GOT3 (cell line): ENCODE measurements around the gene MSX1.

Source experiments
- DNase-seq: peaks from one replicate; lab custom pipeline; 2025; ENCODE audit warnings: mixed read lengths; lab: John Stamatoyannopoulos, UW

The MSX1 gene

DNA sequence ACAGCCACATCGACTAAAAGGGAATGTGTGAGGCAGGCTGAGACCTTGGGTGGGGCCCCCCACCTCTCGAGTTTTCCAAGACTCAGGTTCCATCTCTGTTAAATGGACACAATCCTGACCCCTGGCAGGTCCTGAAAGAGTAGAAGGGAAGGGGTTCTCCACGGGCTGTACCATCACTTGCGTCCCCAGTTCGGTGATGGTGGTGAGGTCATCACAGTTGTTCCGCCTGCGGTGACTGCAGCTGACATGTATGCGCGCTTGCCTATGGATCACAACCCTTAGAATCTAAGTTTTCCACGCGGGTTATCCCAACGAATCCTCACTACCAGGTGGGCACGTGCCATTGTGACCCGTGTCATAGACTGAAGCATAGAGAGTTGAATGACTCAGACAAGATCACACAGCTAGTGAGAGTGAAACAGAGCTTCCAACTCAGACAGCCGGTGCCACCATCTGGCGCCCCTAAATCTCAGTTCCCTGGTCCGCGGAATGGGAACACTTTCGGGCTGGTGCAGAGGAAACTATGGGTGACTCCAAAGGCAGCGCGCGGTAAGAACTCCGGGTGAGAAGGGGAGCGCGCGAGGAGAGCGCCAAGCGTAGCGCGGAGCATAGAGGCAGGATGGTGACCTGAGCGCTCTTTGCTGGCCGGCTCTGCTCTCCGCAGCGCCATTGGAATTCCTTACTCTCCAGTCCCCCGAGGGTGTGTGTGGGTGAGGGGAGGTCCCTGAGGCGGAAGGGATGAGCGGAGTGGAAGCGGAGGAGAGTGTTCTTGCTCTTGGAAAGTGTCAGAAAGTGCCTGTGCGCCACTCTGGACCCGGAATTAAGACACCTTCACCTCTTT is 10.5 kb downstream of the MSX1 start:
- no peak for DNase-seq

DNA sequence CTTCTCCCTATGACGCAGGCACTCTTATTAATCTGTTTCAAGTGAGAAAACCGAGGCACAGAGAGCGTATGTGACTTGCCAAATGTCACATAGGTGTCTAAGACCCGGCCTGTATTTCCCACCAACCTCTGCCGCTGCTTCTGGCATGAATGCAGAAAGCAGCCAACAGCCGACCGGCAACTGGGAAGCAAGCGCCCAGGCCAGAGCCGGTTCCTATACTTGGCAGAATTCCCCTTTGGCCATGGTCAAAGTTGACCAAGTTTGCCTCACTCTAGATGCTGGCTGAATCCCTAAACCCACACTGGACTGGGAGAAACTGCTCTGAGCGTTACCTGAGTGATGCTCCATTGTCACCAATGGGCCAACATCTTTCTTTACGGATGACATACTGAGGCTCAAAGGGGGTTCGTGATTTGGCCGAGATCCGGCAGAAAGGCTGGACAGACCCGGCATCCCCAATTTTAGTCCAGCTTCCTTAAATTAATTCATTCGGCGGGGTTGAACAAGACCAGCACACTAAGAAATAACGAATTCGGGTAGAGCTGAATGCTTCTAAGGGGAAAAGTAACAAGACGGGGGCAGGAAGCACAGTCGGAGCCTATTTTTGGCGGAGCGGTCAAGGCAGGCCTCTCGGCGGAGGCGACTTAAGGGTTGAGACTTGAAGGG is 11.2 kb downstream of the MSX1 start:
- no peak for DNase-seq

DNA sequence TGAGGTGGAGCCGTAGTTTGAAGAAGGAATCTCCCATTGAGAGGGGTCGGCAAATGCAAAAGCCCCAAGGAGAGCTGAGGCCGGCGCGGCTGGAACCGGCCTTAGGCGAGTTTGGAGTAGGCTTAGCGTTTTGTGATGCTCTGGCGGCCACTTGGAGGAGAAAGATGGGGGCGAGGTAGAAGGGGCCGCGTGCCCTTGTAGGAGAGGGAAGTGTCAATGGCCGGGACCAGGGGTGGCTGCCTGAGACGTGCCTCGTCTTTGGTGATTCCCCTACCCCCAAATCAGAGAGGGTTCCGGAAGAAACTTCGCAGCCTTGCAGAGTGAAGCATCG is 11.7 kb downstream of the MSX1 start:
- no peak for DNase-seq

DNA sequence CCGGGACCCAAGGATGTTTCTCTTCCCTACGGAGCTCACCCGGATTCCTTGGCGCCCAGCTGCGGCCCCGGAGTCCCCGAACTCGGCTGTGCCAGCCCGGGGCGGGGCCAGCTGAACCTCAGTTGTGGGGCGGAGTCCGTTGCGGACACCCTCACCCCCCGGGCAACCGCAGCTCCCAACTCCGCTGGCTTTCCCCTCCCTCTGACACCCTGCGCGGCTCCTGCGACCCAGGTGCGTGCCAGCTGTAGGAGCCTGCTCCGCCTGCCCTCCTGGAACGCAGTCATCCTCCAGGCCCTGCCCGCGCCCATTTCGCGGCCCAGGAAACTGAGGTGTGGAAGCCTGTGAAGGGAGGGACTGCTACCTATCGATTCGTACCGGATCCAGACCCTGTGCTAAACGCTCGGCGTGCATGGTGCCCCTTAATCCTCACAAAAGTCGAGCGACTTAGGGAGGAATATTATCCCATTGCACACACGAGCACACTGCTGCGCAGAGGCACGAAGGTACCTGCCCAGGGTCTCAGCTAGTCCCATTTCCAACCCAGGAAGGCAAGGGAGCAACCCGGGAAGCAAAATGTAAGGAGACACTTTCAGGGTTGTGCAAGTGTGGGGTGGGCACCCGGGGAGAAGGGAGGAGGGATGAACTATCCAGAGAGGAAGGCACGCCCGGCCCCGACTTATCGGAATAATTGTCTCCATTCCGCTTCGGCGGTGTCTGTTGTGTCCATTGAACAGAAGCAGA is 12.3 kb downstream of the MSX1 start:
- no peak for DNase-seq

DNA sequence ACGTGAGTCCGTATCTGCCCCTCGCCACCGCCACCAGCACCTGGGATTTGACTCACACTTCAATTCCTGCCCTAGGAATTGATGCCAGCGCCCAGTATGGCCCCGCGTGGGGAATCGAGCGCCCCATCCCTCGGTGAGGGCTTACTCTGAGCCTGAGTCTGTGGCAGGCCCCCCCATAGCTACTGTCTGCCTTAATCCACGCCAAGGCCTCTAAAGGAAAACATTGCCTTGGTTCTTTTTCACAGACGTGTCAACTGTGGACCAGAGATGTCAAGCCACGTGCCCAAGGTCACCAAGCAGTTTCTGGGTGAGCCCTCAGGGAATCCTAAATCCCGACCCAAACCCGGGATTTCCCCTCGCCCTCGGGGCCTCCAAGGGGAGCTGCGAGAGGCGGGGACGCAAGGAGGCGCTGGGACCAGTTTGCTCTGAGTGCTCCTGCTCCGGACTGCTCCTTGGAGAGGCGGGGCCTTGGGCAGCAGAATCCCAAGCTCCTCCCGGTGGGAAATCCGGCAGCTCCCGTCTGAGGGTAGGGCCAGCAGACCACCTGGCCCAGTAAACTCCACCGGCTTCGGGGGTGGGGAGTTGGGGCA is 12.9 kb downstream of the MSX1 start:
- DNase-seq = no peak

DNA sequence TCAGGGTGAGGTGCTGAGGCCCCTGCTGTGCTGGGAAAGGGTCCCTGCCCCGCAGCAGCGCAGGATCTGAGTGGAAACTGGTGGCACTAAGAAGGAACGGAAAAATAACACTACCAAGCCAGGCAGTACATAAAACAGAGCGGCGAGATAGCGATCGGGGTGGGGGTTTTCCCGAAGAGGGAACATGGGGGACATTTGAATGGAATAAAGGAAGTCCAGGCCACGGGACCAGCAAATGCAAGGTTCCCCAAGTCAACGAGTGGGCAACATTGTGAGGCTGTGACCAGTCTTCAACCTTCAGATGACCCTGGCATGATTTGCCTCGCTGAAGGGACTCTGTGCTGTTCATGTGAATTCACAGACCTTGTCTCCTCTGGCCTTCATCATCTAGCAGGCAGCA is 13.7 kb downstream of the MSX1 start:
- DNase-seq = no peak

DNA sequence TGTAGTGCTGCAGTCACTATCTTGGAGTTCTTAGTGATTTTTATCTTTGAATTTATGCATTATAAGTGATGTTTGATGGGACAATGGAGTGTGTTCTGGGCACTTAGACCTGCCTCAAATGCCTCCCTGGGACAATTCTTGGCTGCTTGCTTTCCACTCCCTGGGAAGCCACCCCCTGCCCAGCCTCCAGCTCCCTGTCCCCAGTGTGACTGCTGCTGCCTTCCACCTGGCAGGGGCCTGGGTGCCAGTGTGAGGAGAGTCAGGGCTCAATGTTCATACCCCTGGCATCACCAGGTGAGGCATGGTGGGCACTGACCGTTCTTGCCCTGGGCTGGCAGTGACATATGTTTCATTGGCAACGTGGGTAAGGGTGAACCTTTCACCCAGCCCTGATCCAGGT is 14.8 kb downstream of the MSX1 start:
- DNase-seq = no peak

DNA sequence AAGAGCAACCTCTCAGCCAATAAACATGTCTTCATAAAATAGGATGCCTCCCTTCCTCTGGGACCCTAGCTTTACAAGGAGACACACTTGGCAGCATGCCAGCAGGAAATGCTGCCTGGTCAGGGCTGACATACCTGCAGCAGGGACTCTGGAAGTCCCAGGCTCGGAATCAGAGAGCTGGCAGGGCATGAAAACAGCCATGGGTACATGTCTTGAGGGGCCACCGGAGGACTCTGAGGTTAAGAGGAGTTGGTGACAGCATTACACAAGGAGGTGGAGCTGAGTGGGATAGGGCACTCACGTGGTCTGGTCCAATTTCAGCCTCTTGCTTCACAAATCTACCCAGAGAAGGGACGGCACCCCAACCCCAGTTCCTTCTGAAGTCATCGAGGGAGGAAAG is 15.7 kb downstream of the MSX1 start:
- no peak for DNase-seq

DNA sequence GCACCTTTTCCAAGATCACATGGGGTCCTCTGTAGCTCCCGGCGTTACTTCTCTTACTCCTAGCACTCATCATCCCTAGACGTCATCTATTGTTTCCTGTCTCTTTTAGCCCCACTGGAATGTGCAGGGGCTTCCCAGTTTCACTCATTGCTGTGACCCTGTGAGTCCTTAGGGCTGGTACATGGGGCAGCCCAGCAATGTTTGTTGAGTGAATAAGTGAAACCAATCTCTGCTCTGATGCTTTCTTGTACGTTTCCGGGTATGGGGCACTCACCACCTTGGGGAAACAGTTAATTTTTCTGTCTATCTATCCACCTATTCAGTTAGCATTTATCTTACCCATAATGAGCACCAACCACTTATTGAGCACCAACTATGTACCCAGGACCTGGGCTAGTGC is 16.1 kb downstream of the MSX1 start:
- DNase-seq = no peak

DNA sequence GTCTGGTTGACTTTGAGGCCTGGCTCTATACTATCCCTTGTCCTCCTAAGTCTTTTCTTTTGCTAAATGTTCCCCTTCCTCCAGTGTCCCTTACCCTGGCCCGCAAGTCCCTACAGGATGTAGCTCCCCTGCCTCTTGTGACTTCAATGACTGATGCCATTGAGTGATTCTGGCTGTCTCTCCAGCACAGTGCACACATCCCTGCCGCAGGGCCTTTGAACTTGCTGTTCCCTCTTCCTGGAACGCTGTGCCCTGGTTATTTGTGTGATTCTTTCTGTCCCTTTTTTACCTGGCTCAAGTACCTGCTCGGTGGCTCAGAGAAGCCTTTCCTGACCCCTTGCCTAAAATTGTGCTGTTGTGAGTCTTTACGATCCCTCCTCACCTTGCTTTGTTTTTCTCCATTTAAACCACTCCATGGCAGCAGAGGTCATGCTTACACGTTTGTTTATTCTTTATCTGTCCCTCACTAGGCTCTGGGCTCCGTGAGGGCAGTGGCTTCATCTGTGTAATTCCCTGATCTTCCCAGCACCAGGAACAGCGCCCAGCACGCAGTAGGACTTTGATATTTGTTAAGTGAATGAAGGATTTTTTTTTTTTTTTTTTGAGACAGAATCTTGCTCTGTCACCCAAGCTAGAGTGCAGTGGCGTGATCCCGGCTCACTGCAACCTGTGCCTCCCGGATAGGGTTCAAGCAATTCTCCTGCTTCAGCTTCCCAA is 17.6 kb downstream of the MSX1 start:
- no peak for DNase-seq

DNA sequence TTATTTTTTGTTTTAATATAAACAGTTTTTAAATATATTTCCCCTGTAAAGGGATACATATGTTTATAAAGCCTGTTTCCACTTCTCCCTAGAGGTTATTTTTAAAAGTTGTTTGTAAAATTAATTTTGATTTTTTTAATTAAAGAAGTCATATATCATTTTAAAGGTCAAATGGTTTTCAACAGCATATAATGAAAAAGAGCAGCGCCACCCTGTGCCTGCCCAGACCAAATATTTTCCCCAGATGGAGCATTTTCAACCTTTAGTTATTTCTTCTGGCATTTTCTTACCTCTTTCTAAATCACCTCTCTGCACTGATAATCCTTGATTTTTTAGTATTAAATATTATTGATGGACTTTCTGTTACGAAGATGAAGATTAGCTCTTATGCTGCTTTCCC is 21.0 kb downstream of the MSX1 start:
- DNase-seq = no peak

DNA sequence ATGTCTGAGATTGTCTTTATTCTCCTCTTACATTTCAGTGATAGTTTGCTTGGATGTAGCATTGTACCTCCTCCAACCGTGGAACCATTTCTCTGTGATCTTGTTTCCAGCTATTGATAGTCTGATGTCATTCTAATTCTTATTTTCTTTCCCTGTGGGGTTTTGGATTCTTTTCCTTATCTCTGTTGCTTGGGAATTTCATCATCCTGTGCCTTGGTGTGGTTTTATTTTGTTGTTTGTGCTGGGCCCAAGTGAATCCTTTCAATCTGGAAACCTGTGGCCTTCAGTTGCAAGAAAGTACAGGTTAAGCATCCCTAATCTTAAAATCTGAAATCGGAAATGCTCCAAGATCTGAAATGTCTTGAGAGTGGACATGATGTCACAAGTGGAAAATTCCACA is 22.0 kb downstream of the MSX1 start:
- DNase-seq = no peak

DNA sequence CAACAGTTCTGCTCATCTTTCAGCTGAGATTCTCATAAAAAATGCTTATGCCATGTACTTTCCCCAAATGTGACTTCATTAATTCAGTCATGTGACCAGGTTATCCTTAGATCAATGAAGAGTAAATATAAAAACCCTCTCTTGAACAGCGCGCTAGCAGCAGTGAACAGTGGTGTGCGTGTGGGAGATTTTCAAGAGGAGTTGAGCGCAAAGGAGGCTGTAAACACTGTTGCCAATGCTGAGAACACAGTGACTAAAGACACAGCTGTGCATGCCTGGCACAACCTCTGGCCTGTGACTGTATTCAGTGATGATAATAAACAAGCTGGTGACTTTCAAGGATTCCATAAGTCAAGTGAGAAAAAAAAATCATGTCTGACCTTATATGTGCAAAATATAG is 25.1 kb downstream of the MSX1 start:
- DNase-seq = no peak

DNA sequence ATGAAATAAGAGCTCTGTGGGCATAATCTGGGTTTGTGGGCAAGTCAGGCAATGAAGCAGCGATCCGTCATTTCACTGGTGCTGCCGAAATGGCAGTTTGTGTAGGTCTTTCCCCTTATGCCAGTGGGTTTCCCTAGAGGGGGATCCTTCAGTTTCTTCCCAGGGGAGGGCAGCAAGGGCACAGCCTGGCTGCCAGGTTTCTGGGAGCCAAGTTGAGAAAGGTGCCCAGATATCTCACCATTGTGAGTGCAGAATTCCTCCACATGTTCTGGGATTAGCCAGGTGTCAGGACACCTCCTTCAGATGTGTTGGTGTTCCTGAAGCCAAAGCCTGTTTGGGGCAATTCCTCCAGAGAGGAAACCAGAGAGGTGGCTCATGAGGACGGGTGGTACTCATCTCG is 28.0 kb downstream of the MSX1 start:
- no peak for DNase-seq

DNA sequence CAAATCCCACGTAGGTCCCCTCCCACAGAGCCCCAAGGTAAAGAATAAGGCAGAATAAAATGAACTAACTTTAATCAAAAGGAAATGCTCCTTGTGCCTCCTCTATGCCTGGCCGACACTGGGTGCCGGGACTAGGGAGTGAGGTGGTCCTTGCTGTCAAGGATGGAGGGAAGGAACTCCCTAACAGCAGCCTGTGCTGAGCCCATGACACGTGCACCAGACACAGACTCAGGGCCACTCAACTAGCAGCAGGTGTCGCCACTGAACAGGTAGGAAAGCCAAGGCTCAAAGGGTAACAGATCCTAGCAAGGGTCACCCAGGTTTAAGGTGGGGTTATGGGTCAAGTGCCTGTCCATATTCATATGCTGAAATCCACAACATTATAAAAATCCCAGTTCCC is 29.2 kb downstream of the MSX1 start:
- no peak for DNase-seq

DNA sequence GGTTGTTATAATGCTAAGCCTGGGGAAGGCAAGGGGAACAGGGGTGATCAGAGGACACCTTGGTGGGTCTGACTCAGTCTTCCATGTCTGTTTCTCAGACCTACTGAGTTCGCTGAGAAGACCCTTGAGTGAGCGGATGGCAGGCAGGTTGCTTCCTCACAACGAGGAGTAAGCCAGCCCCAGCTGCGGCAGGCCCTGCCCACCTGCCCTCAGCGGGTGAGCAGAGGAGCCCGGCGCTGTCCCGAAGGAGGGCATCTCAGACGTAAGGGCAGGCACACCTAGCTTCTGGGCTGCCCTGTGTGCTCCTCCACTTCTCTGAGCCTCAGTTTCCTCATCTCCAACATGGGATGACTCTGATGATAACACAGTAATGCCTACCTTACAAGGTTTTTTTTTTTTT is 30.3 kb downstream of the MSX1 start:
- DNase-seq = no peak

DNA sequence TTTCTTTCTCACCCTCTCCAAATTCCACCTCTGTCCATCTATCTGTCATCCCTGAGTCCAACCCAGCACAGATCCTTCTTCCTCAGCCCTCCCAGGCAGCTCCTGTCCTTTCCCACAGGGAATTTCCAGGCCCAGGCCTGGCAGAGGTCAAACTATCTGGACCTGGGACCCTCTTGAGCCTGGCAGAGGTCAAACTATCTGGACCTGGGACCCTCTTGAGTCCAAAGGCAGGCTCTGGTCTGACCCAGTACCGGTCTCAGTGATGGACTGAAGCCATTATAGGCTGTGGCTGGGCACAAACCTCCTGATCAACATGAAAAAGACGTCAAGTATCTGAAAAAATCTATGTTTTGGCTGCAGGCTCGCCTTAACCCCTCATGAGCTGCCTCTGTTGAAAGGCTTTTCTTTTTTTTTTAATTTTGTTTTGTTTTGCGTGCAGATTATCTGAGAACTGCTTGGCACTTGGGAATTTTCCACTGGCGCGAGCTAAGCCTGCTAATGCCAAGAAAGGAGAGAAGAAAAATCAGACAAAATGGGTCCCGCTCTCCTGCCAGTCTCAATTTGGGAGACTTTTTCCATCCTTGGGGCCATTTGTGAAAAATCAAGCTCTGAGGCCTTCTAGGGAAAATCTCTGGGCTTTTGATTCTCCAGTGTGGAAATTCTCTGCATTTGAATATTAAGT is 31.2 kb downstream of the MSX1 start:
- no peak for DNase-seq

DNA sequence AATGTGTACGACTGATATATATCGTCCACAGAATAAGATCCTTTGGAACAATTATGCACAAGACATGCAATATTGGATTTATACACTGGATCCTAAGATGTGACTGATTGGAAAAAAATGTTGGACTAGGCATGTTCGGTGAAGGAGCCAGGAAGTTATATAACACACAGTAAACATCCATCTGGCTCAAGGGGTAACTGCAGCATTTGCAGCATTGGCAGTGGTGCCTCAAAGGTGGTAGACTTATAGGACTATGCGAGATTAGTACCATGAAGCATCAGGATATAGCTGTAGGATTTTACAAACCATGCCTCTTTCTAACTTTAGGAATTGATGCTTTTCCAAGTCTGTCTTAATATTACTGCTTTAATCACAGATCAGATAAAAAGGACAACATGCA is 34.3 kb downstream of the MSX1 start:
- DNase-seq = no peak

DNA sequence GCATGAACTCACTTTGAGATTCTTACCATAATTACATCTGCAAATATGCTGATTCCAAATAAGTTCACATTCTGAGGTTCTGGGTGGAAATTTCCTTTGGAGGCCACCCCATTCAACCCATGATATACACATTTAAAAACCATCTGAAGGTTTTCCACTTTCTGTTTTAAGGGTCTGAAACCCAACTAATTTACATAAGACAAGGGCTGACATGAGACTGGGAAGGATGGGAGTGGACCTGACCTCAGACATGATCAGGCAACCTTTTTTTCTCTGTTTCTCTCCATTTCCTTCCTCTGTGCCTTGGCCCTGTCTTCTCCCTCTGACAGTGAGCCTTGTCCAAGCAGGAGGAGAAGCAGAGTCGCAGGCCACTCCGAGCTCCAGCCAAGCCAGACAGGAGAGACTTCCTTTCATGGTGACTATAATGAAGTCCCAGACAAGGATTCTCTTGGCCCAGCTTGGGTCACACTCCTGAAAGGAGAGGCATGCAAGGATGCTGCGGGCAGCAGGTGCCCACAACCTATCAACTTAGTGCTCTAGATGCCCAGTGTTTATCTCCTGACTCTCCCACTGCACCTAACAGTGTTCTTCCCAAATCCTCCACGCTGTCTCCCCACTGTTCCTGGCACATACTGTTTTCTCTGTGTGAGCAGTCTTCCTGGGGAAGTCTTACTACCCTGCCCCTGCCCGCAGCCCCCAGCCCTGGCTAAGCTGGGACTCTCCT is 39.9 kb downstream of the MSX1 start:
- DNase-seq = no peak

DNA sequence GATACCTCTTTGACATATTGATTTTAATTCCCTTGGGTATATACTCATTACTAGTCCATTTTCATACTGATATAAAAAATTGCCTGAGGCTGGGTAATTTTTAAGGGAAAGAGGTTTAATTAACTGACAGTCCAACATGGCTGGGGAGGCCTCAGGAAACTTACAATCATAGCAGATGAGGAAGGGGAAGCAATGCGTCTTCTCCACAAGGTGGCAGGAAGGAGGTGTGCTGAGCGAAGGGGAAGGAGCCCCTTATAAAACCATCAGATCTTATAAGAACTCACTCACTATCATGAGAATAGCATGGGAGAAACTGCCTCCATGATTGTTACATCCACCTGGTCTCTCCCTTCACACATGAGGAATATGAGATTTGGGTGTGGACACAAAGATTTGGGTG is 42.4 kb downstream of the MSX1 start:
- no peak for DNase-seq

DNA sequence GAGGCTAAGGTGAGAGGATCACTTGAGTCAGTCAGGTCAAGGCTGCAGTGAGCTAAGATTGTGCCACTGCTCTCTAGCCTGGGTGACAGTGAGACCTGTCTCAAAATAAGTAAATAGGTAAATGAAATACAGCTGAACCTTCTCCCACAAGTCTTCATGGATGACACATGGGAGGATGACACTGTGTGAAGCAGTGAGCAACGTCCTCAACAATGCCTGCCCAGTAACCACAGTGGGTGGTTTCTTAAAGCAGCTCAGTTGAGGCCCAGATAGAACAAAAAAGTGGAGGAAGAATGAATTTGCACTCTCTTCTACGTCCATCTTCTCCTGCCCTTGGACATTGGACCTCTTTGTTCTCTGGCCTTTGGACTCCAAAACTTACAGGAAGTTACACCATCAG is 52.7 kb downstream of the MSX1 start:
- DNase-seq = no peak
